ENCODE measurements around the gene TGFB1I1. TPM values are rescaled to one million over a fixed set of nuclear protein-coding genes. Genes with fewer than 3 reads are reported as not detected.
"Not testable (repeated sequence)": the region's sequence is repeated elsewhere in the genome, so short reads cannot be mapped to it uniquely, and the experiment has no call there.

The TGFB1I1 gene
- total RNA-seq, 1 donor from 2014 or later: 34.7 TPM

DNA sequence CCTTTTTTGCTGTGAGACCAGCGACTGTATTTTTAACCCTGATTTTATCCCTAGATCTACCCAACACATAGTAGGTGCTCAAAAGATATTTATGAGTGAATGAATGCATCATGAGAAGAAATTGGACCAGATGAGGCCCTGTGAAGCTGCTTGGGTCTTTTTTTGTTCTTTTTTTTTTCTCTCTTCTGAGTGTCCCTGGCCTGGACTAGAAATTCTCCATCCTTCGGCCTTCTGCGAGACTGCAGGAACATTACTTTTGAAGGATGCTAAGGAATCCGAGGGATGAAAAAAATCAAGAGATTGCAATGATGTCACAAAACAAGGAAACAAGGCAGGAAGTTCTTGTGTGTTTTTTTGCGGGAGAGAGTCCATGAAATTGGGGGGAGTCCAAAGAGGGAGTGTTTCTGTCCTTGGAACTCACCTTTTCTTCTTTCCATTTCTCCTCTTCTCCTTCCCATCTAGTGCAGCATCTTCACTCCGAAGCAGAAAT, 36.8 kb downstream of the TGFB1I1 start:
- no peak for DNase-seq (ENCODE audit: low spot score)

DNA sequence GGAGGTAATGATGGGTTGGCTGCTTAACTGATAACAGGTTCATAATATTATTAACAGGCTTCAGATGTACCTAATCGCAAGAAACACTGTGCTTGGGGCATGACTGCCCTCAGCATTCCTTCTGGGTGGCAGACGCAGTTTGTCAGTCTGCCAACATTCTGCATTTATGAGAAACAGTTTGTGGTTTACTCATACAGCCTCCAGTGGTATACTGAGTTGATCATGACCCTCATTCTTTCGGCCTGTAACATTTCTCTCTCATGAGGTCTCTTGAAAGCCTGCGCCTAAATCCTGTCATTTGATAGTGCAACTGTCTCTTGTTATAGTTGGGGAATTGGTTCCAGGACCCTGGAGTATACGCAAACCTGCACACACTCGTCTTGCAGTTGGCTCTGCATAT, 41.2 kb downstream of the TGFB1I1 start:
- DNase-seq (ENCODE audit: low spot score): no peak

DNA sequence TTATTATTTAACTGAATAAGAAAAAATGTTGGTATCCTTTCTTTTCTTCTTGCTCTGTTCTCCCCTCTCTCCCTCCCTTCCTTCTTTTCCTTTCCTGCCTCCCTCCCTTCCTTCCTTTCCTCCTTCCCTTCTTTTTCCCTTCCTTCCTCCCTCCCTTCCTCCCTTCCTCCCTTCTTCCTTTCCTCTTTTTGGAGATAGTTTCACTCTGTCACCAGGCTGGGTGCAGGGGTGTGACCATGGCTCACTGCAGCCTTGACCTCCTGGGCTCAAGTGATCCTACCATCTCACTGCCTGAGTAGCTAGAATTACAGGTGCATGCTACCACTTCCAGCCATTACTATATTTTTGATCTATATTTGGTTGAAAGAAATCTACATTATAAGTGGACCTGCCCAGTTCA, 41.9 kb downstream of the TGFB1I1 start:
- no peak for DNase-seq (ENCODE audit: low spot score)

DNA sequence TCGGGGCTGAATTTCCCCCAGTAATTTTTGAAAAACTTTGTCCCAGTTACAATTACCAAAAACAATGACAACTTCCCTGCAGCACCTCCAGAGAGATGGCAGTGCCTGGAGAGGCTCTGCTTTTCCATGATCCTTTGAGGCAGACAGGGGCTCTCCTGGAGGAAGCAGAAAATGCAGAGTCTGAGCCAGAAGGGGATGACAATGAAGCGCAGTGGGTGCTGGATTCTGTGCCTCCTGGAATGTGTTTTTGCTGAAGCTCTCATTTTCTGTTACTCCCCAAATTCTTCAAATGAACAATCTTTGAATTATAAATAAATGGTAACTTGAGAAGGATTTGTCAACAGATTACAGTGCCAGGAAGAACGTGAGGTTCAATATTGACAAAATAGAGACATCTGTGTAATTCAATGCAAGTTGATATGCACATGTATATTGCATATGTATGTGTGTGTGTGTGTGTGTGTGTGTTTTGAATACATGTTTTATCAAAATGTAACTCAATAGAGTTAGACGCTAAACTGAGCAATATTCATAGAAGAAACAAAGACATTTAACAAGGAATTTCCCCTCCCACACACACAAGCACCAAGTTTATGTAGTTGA, 45.9 kb downstream of the TGFB1I1 start:
- no peak for DNase-seq (ENCODE audit: low spot score)

DNA sequence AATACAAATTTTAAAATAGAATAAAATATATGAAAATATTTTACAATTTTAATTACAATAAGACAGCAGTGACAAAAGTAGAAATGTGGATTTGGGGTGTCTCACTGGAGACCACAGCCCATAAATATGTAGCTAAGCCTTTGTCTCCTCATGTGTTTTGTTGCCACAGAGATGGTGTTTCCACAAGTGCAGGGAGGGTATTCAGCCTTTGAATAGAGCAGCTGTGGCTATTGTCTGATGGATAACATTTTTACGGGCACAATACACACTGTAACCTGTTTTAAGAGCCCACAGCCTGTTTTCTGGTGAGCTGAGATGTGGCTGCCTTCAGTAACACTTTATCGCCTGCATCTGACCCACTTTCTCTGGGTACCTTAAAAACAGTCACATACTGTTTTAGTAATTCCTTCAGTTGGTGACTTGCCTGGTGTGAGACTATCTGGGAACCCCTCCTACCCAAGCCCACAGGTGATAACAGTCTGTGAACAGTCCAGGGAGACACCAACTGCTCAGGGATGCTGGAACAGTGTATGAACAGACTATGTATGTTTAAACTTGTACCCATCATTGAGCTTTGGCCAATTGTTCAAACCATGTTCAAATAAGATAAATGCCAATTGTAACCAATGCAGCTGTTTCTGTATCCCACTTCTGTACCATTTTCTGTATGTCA, 47.9 kb downstream of the TGFB1I1 start:
- DNase-seq (ENCODE audit: low spot score): no peak

DNA sequence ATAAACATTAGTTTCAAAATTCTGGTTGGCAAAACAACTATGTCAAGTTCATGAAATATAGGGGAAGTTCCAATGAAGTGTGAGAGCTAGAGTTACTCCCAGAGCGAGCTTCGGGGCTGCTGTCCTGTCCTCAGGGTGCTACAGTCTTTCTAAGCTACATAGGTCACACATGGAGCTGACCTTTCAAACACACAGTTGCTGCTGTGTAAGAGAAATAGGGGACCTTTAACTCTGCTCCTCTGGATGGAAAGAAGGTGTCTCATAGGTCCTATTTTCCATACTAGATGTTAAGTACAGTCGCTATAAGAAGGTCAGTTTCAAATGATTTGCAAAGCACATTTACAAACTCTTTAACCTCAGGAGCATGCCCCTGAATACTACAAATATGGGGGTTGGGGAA, 49.4 kb downstream of the TGFB1I1 start:
- no peak for DNase-seq (ENCODE audit: low spot score)

DNA sequence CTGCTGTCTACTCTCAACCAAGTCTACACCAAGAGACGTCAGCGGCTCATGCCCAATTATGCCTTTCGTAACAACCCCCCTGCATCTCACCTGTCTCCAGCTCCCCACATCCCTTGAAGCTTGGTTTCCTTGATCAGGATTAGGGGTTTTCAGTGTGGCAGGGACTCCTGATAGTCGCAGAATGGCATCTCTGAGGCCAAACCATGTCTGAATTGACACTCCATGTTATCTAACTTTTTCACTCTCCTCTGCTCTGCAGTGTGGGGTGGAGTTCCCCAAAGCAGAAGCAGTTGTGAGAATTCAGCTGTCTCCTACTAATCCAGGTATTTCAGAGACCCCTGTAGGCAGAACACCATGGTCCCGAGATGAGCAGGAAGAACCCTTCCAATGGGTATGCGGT, 50.1 kb downstream of the TGFB1I1 start:
- no peak for DNase-seq (ENCODE audit: low spot score)

DNA sequence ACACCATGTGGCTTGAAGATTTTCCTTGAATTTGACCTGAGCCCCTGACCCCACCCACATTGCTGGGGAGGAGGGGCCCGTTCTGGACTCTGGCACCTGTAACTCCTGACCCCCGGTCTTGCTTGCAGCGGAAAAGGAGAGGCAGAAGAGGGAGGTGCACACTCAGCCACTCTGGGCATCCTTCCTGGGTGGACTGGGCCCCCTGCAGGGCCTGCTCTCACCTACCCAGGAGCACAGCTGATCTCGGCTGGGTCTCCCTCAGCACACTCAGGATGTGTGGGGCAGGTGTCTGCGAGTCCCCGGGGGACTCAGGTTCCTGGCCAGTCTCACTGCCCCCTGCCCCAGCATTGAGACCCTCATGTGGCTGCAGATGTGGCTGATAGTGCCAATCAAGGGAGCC, 51.8 kb downstream of the TGFB1I1 start:
- DNase-seq (ENCODE audit: low spot score): not testable (repeated sequence)

DNA sequence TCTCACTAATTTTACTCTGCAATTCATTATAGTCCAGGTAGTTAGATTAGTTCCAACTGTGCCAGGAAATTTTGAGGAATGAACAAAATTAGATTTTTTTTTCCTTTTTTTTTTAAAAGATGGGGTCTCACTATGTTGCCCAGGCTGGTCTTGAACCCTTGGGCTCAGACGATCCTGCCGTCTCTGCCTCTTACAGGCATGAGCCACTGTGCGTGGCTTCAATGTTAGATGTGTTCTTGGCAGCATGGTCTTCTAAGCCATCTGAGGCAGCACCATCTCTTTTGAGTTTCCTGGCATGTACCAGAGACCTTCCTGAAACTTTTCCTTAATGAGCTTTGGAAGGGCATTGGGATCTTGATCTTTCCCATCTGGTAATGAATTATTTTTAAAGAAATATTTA, 53.2 kb downstream of the TGFB1I1 start:
- DNase-seq (ENCODE audit: low spot score): no peak

Other genes starting within 250 kb of the TGFB1I1 start
- gene ITGAM, start 212.2 kb upstream of the TGFB1I1 start, total RNA-seq: 35.1 TPM
- gene ITGAX, start 117.0 kb upstream of the TGFB1I1 start, total RNA-seq: 36.4 TPM
- gene ITGAD, start 78.8 kb upstream of the TGFB1I1 start, total RNA-seq: 0.39 TPM
- not detected for gene COX6A2, start 43.8 kb upstream of the TGFB1I1 start, total RNA-seq
- gene ZNF843, start 29.4 kb upstream of the TGFB1I1 start, total RNA-seq: 0.84 TPM
- 8.5 TPM for gene ARMC5, start 12.7 kb upstream of the TGFB1I1 start, total RNA-seq
- gene SLC5A2, start 11.0 kb downstream of the TGFB1I1 start, total RNA-seq: not detected
- 36.0 TPM for gene RUSF1, start 36.2 kb downstream of the TGFB1I1 start, total RNA-seq
- not detected for gene AHSP, start 55.7 kb downstream of the TGFB1I1 start, total RNA-seq